ENCODE results near the gene HNRNPF.
"Not testable (repeated sequence)": the region's sequence is repeated elsewhere in the genome, so short reads cannot be mapped to it uniquely, and the experiment has no call there.

The HNRNPF gene

DNA sequence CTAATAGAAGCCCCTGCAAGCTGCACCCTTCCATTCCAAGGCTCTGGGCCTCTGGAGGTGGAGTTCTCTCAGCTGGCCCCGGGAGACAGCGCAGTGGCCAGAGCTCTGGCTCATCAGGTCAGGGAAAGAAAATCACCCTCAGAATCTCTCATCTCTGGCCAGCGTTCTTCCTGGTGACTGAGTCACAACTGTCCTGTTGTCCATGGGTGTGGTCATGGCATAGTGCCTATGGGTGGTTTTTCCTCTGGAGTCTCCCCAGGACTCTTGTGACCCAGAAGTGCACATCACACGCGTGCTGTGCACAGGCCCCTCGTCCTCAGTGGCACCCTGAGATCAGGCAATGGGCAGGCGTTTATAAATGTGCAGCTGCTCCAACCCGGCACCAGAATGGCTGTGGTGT is 64.9 kb downstream of the HNRNPF start:
- DNase-seq, result no peak

- no peak for DNase-seq
Measured at GRCh38 chr10:43343126-43343525, 65.9 kb downstream of the HNRNPF start.

DNA sequence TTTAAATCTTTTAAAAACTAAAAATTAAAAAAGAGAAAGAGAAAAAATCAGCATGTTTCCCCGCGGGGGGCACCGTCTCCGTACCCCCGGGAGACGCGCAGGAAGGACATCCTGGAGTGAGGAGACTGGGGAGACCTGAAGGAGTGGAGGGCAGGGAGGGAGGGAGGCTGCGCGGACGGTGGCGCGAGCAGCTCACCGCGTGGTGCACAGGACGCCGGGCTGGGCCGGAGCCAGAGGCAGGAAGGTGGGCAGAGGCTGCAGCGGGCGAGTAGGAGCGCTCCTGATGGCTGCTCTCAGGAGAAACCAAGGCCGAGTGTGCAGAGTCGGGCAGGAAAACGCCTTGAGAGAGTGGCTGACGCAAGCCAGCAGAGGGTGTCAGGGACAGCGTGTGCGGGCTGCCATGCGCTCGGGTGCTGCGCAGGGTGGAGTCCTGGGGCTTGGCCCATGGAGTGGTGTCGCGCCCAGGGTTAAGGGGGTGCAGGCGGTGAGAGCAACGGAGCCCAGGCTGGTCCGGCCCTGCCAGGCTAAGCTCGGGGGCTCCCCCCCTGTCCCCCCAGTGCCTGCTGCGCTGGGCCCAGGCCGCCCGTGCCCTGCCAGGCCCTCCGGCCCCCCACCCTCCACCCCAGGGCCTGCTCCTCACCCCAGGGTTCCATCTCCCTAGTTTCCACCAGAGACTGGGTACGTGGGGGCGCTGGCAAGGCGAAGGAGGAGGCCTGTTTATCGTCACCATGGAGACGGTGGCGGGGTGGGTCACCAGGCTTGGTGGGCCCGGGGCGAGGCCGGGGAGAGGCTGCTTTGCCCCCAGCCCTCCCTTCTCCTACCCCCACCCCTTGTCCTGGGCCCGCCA is 66.5 kb downstream of the HNRNPF start:
- no peak for DNase-seq

DNA sequence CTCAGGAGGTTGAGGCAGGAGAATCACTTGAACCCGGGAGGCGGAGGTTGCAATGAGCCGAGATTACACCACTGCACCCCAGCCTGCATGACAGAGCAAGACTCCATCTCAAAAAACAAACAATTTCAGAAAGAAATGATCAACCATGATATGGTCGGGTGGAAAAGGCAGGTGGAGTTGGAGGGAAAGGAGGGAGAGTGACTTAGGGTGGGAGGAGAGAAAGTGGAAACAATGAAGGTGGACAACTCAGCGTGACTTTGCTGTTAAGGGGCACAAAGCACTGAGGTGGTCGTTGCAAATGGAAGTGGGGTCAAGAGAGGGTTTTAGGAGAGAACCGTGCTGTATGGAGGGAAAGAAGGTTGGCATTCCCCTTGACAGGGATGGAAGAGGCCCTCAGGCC is 67.5 kb downstream of the HNRNPF start:
- no peak for DNase-seq

DNA sequence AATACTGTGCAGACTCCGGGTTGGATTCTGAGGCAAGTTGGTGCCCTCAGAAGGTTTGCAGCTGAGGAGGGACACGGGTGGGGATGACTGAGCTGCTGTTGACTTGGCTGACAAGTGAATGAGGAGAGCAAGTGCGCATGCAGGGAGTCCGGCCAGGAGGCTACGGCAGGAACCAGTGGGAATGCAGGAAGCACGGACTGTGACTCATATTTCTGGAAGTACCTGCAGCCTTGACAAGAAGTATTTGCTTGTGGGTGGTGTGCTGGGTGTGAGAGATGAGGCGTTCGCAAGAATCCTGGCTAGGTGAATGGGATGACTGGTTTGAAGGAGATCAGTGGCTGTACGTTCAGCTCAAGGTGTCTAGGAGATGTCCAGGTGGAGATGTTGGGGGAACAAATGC is 68.4 kb downstream of the HNRNPF start:
- DNase-seq, result no peak

DNA sequence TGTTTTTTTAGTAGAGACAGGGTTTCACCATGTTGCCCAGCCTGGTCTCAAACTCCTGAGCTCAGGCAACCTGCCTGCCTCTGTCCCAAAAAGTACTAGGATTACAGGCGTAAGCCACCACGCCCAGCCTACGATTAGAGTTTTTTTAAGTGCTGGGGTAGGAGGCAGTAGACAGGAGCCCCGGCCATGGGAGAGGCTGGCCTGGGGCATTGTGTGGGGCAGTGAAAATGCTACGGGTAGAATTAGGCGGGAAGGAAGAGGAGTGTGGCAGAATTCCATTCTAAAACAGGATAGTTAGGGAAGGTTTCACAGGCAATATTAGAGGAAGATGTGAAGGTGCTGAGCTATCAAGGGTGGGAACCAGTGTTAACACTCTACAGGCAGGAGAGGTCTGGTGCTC is 68.9 kb downstream of the HNRNPF start:
- DNase-seq, result no peak

DNA sequence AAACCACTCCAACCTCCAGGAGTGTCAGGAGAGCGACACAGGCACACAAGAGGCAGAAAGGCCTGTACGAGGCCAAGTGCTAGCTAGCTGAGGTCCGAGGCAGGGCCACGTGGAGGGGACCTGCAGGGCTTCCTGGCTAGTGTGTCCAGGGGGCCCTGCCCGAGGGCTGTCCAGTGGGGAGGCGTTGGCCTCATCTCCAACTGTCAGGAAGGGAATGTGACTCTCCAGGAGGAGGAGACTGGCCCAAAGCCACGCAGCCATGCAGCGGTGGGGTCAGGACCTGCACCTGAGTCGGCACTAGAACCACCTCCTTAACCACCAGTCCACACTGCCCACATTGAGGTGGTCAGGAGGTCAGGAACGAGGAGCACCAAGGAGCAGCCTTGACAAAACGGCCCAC is 69.8 kb downstream of the HNRNPF start:
- DNase-seq, result no peak

DNA sequence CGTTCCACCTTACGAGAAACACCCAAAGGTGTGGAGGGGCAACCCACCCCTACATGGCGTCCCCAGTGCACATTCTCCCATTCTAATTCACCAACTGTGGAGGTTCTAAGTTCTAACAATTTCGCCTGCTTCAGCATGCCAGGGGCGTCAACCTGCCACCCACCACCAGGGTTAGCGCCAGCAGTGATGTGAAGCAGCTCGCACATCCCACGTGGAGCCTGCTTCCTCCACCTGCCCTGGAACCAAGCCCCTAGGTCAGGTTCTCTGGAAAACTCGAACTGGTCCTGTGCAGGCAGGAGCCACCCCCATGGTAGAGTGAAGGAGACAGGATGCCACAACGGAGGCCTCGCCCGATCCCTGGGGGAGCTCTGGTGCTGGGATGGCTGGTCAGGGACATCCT is 70.9 kb downstream of the HNRNPF start:
- DNase-seq, result no peak

DNA sequence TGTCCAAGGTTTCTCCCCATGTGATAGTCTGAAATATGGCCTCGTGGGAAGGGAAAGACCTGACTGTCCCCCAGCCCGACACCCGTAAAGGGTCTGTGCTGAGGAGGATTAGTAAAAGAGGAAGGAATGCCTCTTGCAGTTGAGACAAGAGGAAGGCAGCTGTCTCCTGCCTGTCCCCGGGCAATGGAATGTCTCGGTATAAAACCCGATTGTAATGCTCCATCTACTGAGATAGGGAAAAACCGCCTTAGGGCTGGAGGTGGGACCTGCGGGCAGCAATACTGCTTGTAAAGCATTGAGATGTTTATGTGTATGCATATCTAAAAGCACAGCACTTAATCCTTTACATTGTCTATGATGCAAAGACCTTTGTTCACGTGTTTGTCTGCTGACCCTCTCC is 71.5 kb downstream of the HNRNPF start:
- not testable (repeated sequence) for DNase-seq

DNA sequence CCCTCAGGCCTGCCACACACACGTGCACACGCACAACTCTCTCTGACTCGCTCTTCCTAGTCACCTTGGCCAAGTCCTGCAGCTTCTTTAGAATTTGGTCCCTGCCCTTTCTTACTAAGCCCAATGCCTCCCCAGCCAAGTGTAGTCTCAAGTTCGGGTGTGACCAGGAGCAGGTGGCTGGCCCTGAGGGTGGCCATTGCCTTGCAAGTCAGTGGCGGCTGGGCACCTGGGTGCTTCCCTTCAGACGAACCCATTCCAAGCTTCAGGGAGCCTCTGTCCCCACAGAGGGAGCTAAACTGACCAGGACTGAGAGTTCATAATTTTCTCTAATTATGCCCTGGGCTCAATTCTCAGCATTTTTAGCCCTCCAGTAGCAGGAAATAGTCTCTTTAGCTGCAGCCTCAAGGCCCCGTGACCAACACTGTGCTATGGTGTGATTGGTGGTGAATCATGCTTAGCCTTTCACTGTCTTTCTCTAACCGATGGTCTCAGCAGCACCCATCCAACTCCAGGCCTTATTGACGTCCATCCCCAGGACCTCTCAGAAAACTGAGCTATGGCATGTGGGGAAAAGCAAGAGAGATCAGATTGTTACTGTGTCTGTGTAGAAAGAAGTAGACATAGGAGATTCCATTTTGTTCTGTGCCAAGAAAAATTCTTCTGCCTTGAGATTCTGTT is 72.2 kb downstream of the HNRNPF start:
- DNase-seq, result no peak

DNA sequence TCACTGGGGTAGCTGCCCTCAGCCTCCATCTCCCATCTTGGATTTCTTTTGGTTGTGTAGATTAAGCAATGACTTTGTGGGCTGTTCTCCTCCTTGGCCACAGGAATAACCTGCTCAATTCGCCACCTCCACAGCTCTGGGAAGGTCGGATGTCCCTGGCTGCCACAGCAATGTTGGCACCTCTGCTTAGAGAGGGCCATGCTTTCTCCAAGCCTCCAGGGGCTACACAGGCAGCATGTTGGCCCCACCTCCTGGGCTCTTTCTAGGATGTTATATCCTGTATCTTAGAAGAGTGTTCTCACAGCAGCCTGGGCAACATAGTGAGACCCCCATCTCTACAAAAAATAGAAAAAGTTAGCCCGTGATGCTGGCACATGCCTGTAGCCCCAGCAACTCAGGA is 72.9 kb downstream of the HNRNPF start:
- DNase-seq, result no peak
